Astrocyte (in vitro differentiated cells and primary cell): ENCODE measurements around the gene DIP2C. TPM values are rescaled to one million over a fixed set of nuclear protein-coding genes. Genes with fewer than 3 reads are reported as not detected.
A peak's percentile ranks its signal among the peaks of the same experiment; 100 is the strongest.

Experiments
- DNase-seq: peaks from one replicate; pipeline ENCODE4 v3.0.0-alpha.2; 2010; ENCODE audit warnings: low read depth
- FAIRE-seq: peaks from 2 replicates; lab custom pipeline; 2011; peaks lifted over from hg19 to GRCh38; lab: Jason Lieb, UNC
- H2AFZ ChIP-seq: 2 replicates; pipeline ENCODE4 v1.6.0; 2012; ENCODE audit warnings: low read depth, low read length, inconsistent platforms
- H3K27ac ChIP-seq: 2 replicates; pipeline ENCODE4 v1.5.1; 2011; ENCODE audit warnings: low read depth, low read length, inconsistent platforms
- H3K27me3 ChIP-seq: 2 replicates; pipeline ENCODE4 v1.6.0; 2011; ENCODE audit warnings: low read length, inconsistent platforms; ENCODE audit not compliant: insufficient read depth
- H3K36me3 ChIP-seq: 2 replicates; pipeline ENCODE4 v1.5.1; 2011; ENCODE audit warnings: low read length, inconsistent platforms; ENCODE audit not compliant: insufficient read depth
- H3K4me1 ChIP-seq: 2 replicates; pipeline ENCODE4 v1.5.1; 2011; ENCODE audit warnings: low read length, inconsistent platforms; ENCODE audit not compliant: insufficient read depth
- H3K4me2 ChIP-seq: 2 replicates; pipeline ENCODE4 v1.6.0; 2012; ENCODE audit warnings: low read length, inconsistent platforms
- H3K4me3 ChIP-seq: 2 replicates; pipeline ENCODE4 v1.5.1; 2011; ENCODE audit warnings: low read depth, mild to moderate bottlenecking, low read length, inconsistent platforms; ENCODE audit not compliant: insufficient read depth
- H3K79me2 ChIP-seq: 2 replicates; pipeline ENCODE4 v1.6.0; 2012; ENCODE audit warnings: mild to moderate bottlenecking, low read length, inconsistent platforms; ENCODE audit not compliant: insufficient read depth
- H3K9ac ChIP-seq: 2 replicates; pipeline ENCODE4 v1.6.0; 2012; ENCODE audit warnings: mild to moderate bottlenecking, low read length, inconsistent platforms
- H3K9me3 ChIP-seq: 2 replicates; pipeline ENCODE4 v1.5.1; 2012; ENCODE audit warnings: low read depth, mild to moderate bottlenecking, low read length, inconsistent platforms; ENCODE audit not compliant: insufficient read depth
- H4K20me1 ChIP-seq: 2 replicates; pipeline ENCODE4 v1.6.0; 2012; ENCODE audit warnings: low read length, inconsistent platforms; ENCODE audit not compliant: insufficient read depth
- H3K27ac Mint-ChIP-seq: one replicate; pipeline ENCODE4 v1.8.0; 2021; ENCODE audit warnings: mild to moderate bottlenecking, mixed read lengths; ENCODE audit not compliant: unreplicated experiment
- H3K27me3 Mint-ChIP-seq: one replicate; pipeline ENCODE4 v1.8.0; 2021; ENCODE audit warnings: low read depth, mixed read lengths; ENCODE audit not compliant: unreplicated experiment
- H3K36me3 Mint-ChIP-seq: one replicate; pipeline ENCODE4 v1.8.0; 2021; ENCODE audit warnings: low read depth, mixed read lengths; ENCODE audit not compliant: unreplicated experiment
- H3K4me1 Mint-ChIP-seq: one replicate; pipeline ENCODE4 v1.8.0; 2021; ENCODE audit warnings: low read depth, mixed read lengths; ENCODE audit not compliant: unreplicated experiment
- H3K4me3 Mint-ChIP-seq: one replicate; pipeline ENCODE4 v1.8.0; 2021; ENCODE audit warnings: mild to moderate bottlenecking, moderate library complexity, mixed read lengths; ENCODE audit not compliant: unreplicated experiment
- H3K9me3 Mint-ChIP-seq: one replicate; pipeline ENCODE4 v1.8.0; 2021; ENCODE audit warnings: mild to moderate bottlenecking, mixed read lengths; ENCODE audit not compliant: unreplicated experiment
- CTCF ChIP-seq: IDR thresholded peaks from 2 replicates; pipeline ENCODE4 v1.5.1; 2011; ENCODE audit warnings: low read depth, mild to moderate bottlenecking, inconsistent platforms, low read length, moderate library complexity; ENCODE audit not compliant: insufficient read depth
- EZH2 ChIP-seq: IDR thresholded peaks from 2 replicates; pipeline ENCODE4 v1.6.1; 2012; ENCODE audit warnings: mild to moderate bottlenecking, low read length, inconsistent platforms; ENCODE audit not compliant: insufficient read depth
- total RNA-seq: library from RNA; stranded (reverse); gene quantifications from 2 replicates; pipeline ENCODE4 v1.2.1, GENCODE V29; 2021

Gene DIP2C
- total RNA-seq, 1 donor from 2014 or later, result 27.3 TPM

GRCh38 chr10:635088-635861 is 54.2 kb downstream of the DIP2C start:
- H3K4me1 ChIP-seq, result peaks cover 12% of the 10 kb centered on the region
- H3K4me3 Mint-ChIP-seq, result no peak overlapping the region
- H3K79me2 ChIP-seq, result peaks cover 95% of the 10 kb centered on the region
- no peak for TF ChIP-seq CTCF
- TF ChIP-seq EZH2, result no peak
- no peaks in the 10 kb centered on the region for H3K27me3 ChIP-seq
- no peaks in the 10 kb centered on the region for H3K9me3 ChIP-seq
- H3K36me3 ChIP-seq, result no peaks in the 10 kb centered on the region
- H3K27ac Mint-ChIP-seq, result no peak overlapping the region
- H4K20me1 ChIP-seq, result peaks cover 93% of the 10 kb centered on the region
- no peak for DNase-seq
- no peak for FAIRE-seq
- H3K36me3 Mint-ChIP-seq, result peaks cover 2% of the 10 kb centered on the region
- H2AFZ ChIP-seq, result no peak overlapping the region
- peaks cover 14% of the 10 kb centered on the region for H3K4me1 Mint-ChIP-seq
- H3K27ac ChIP-seq, result no peak overlapping the region
- no peak overlapping the region for H3K4me3 ChIP-seq
- no peaks in the 10 kb centered on the region for H3K27me3 Mint-ChIP-seq
- no peak overlapping the region for H3K9ac ChIP-seq
- no peak overlapping the region for H3K4me2 ChIP-seq
- peaks cover 2% of the 10 kb centered on the region for H3K9me3 Mint-ChIP-seq

- Histone ChIP-seq H3K9ac (peak overlapping the region; percentile 5), H3K4me2 (peak overlapping the region; percentile 67), H3K27ac (no peak overlapping the region), H4K20me1 (peaks cover 82% of the 10 kb centered on the region), H3K4me1 (peaks cover 12% of the 10 kb centered on the region), H3K27me3 (no peaks in the 10 kb centered on the region), H3K9me3 (no peaks in the 10 kb centered on the region), H2AFZ (no peak overlapping the region), H3K36me3 (no peaks in the 10 kb centered on the region), H3K4me3 (no peak overlapping the region), H3K79me2 (peaks cover 95% of the 10 kb centered on the region)
- peaks cover 5% of the 10 kb centered on the region for H3K36me3 Mint-ChIP-seq
- no peak for FAIRE-seq
- H3K4me3 Mint-ChIP-seq, result no peak overlapping the region
- TF ChIP-seq CTCF (no peak), EZH2 (no peak)
- peak; percentile 71 for DNase-seq
- peaks cover 2% of the 10 kb centered on the region for H3K9me3 Mint-ChIP-seq
- H3K4me1 Mint-ChIP-seq, result peaks cover 14% of the 10 kb centered on the region
- H3K27me3 Mint-ChIP-seq, result no peaks in the 10 kb centered on the region
- H3K27ac Mint-ChIP-seq, result no peak overlapping the region
These were observed 55.2 kb downstream of the DIP2C start for GRCh38 chr10:634256-634655.
